ENCODE results near the gene YPEL3. TPM values are rescaled to one million over a fixed set of nuclear protein-coding genes. Genes with fewer than 3 reads are reported as not detected.
"Not testable (repeated sequence)": the region's sequence is repeated elsewhere in the genome, so short reads cannot be mapped to it uniquely, and the experiment has no call there.

YPEL3 gene
- total RNA-seq, 1 donor = 63.6 TPM

GRCh38 chr16:30119428-30119827 is 23.4 kb upstream of the YPEL3 start:
- DNase-seq (ENCODE audit: low read depth in 2 of 3, low spot score in 2 of 3) = no peak

GRCh38 chr16:30117768-30118167 is 21.8 kb upstream of the YPEL3 start:
- no peak for DNase-seq (ENCODE audit: low read depth in 2 of 3, low spot score in 2 of 3)

GRCh38 chr16:30116291-30117207 is 20.5 kb upstream of the YPEL3 start:
- no peak for DNase-seq (ENCODE audit: low read depth in 2 of 3, low spot score in 2 of 3)

GRCh38 chr16:30115238-30115637 is 19.2 kb upstream of the YPEL3 start:
- DNase-seq (ENCODE audit: low read depth in 2 of 3, low spot score in 2 of 3) = no peak

GRCh38 chr16:30114833-30115232 is 18.8 kb upstream of the YPEL3 start:
- not testable (repeated sequence) for DNase-seq (ENCODE audit: low read depth in 2 of 3, low spot score in 2 of 3)

GRCh38 chr16:30114411-30114810 is 18.4 kb upstream of the YPEL3 start:
- DNase-seq (ENCODE audit: low read depth in 2 of 3, low spot score in 2 of 3) = no peak

- no peak for DNase-seq (ENCODE audit: low read depth in 2 of 3, low spot score in 2 of 3)
Observed at GRCh38 chr16:30113711-30114333, 17.8 kb upstream of the YPEL3 start.

GRCh38 chr16:30113031-30113710 is 17.2 kb upstream of the YPEL3 start, which contains the start of gene GDPD3:
Gene GDPD3 (minus strand): TSS chr16:30113537. CDS start chr16:30113478, 59 bp downstream.
- DNase-seq (ENCODE audit: low read depth in 2 of 3, low spot score in 2 of 3) = no peak

- DNase-seq (ENCODE audit: low read depth in 2 of 3, low spot score in 2 of 3) = peak in 1 of 3 donors; percentile 33
Observed at GRCh38 chr16:30112197-30113030, 16.4 kb upstream of the YPEL3 start.

- no peak for DNase-seq (ENCODE audit: low read depth in 2 of 3, low spot score in 2 of 3)
Observed at GRCh38 chr16:30110661-30111060, 14.6 kb upstream of the YPEL3 start.

- DNase-seq (ENCODE audit: low read depth in 2 of 3, low spot score in 2 of 3) = no peak
Observed at GRCh38 chr16:30108059-30108850, 12.2 kb upstream of the YPEL3 start.

- DNase-seq (ENCODE audit: low read depth in 2 of 3, low spot score in 2 of 3) = no peak
Observed at GRCh38 chr16:30104492-30104891, 8.5 kb upstream of the YPEL3 start.

GRCh38 chr16:30104090-30104489 is 8.1 kb upstream of the YPEL3 start:
- no peak for DNase-seq (ENCODE audit: low read depth in 2 of 3, low spot score in 2 of 3)

- peak in 1 of 3 donors; percentile 80 for DNase-seq (ENCODE audit: low read depth in 2 of 3, low spot score in 2 of 3)
Observed at GRCh38 chr16:30096862-30097563, 1.0 kb upstream of the YPEL3 start.

- no peak for DNase-seq (ENCODE audit: low read depth in 2 of 3, low spot score in 2 of 3)
Observed at GRCh38 chr16:30095166-30096078, 591 bp downstream of the YPEL3 start.

- DNase-seq (ENCODE audit: low read depth in 2 of 3, low spot score in 2 of 3) = no peak
Observed at GRCh38 chr16:30094541-30095165, 1.4 kb downstream of the YPEL3 start.

GRCh38 chr16:30092373-30093010 is 3.5 kb downstream of the YPEL3 start:
- peak; percentile 56 to 96 (median 90) for DNase-seq (ENCODE audit: low read depth in 2 of 3, low spot score in 2 of 3)

Data from hematopoietic multipotent progenitor cell (in vitro differentiated cells).